Measurements from ENCODE around the gene ORM2. TPM values are rescaled to one million over a fixed set of nuclear protein-coding genes. Genes with fewer than 3 reads are reported as not detected.

ORM2 gene
- total and polyA plus RNA-seq, 2 of the 8 experiments (the other 6 are each of a cell fraction or from before 2014, with no cell fraction given), result 1.3 TPM; not detected in 1

- Histone ChIP-seq H3K23ac (ENCODE audit: insufficient read length) (no peak overlapping the region), H3K56ac (replicated peaks; ENCODE audit: insufficient read length, low read depth, low read length) (no peak overlapping the region), H3K9ac (replicated peaks in 1 of 4; ENCODE audit: extremely low read depth in 1 of 4, low read depth in 3 of 4, low read length in 3 of 4) (no peak overlapping the region), H4K20me1 (replicated peaks in 1 of 2; ENCODE audit: control insufficient read depth in 1 of 2, insufficient read depth in 2 of 2, low read length in 2 of 2) (peaks cover 0 to 2% of the 10 kb centered on the region in 2 experiments), H3K4me2 (ENCODE audit: insufficient read depth in 1 of 2, low read depth in 2 of 2, low read length in 2 of 2) (no peak overlapping the region), H2AK5ac (ENCODE audit: low read depth, low read length) (no peak overlapping the region), H2BK120ac (replicated peaks; ENCODE audit: low read depth, low read length) (no peak overlapping the region), H3K79me1 (ENCODE audit: low read depth, low read length) (no peaks in the 10 kb centered on the region), H3K4me1 (replicated peaks in 1 of 4; ENCODE audit: control insufficient read depth in 3 of 4, insufficient read depth in 4 of 4, low read length in 3 of 4) (0 out of 7 replicates have a peak, but pooled peaks cover 0 to 2% (median 0%) of the 10 kb centered on the region in 4 experiments), H2BK12ac (ENCODE audit: low read depth, low read length) (no peak overlapping the region), H3K4me3 (ENCODE audit: extremely low read depth in 1 of 4, insufficient read depth in 2 of 4, low read depth in 3 of 4, low read length in 4 of 4) (no peak overlapping the region), H4K91ac (replicated peaks; ENCODE audit: insufficient read length, low read length) (no peak overlapping the region), H3K18ac (ENCODE audit: extremely low read depth, low read length) (no peak overlapping the region), H3K79me2 (ENCODE audit: control insufficient read depth in 1 of 2, insufficient read depth in 2 of 2, low read length in 2 of 2) (no peaks in the 10 kb centered on the region), H3K36me3 (ENCODE audit: control insufficient read depth in 2 of 4, insufficient read depth in 4 of 4, low read length in 3 of 4) (peaks cover 10 to 36% (median 24%) of the 10 kb centered on the region in 4 experiments), H3K27ac (ENCODE audit: low read depth, low read length) (no peak overlapping the region), H3K27me3 (replicated peaks in 1 of 4; ENCODE audit: control insufficient read depth in 3 of 4, extremely low read depth in 1 of 4, insufficient read depth in 3 of 4, low read length in 3 of 4) (no peaks in the 10 kb centered on the region), H4K5ac (ENCODE audit: insufficient read length, low read depth, low read length) (no peak overlapping the region), H2BK20ac (ENCODE audit: low read length) (no peak overlapping the region), H4K8ac (ENCODE audit: extremely low read depth, insufficient read depth, low read length) (no peak overlapping the region), H2AFZ (ENCODE audit: low read length) (no peak overlapping the region), H3K14ac (ENCODE audit: insufficient read length) (no peak overlapping the region), H3K9me3 (ENCODE audit: insufficient read depth in 2 of 2, low read depth in 1 of 2, low read length in 1 of 2) (no peaks in the 10 kb centered on the region), H3K23me2 (ENCODE audit: low read depth, low read length) (no peaks in the 10 kb centered on the region), H2BK5ac (ENCODE audit: low read depth, low read length) (no peak overlapping the region), H3K4ac (replicated peaks; ENCODE audit: insufficient read length, low read depth, low read length) (no peak overlapping the region), H2BK15ac (ENCODE audit: low read length) (no peak overlapping the region)
- FAIRE-seq (no peak), DNase-seq (ENCODE audit: low read depth in 1 of 2, low spot score in 2 of 2) (no peak)
- ChIA-PET POLR2A (ENCODE audit: partially characterized antibody) (interaction anchor here (0.6 to 1.8 kb wide), 5 partner anchors 9 to 46 kb away, joined by 3 to 6 read pairs (median 3); no protein-coding TSS in a partner anchor), CTCF (ENCODE audit: partially characterized antibody) (interaction anchor here (0.6 to 1.6 kb wide), 5 partner anchors 9 to 255 kb away, joined by 3 to 5 read pairs (median 3); no protein-coding TSS in a partner anchor)
- 93% methylated on average over 22 of the region's 23 CpGs; no CpG with 5 or more reads in 1 of the 2 experiments for WGBS, 2 experiments (ENCODE audit: extremely low coverage in 1 of 2, insufficient coverage in 1 of 2, insufficient read length in 1 of 2, insufficient replicate concordance in 2 of 2, low coverage in 1 of 2, low lambda C conversion rate in 2 of 2, missing lambda C conversion rate in 1 of 2)
- TF ChIP-seq YY1 (IDR thresholded peaks at IDR 0.05; ENCODE audit: low read depth, low read length) (no peak), SRF (IDR thresholded peaks at IDR 0.05; ENCODE audit: low read depth, low read length) (no peak), SP2 (IDR thresholded peaks at IDR 0.05; ENCODE audit: low read length) (no peak), RFX5 (IDR thresholded peaks at IDR 0.05; ENCODE audit: borderline replicate concordance, low read depth, low read length) (no peak), SP1 (IDR thresholded peaks at IDR 0.05; ENCODE audit: low read depth, low read length) (no peak), BACH1 (IDR thresholded peaks at IDR 0.05; ENCODE audit: low read length) (no peak), POU5F1 (IDR thresholded peaks at IDR 0.05; ENCODE audit: low read depth, low read length) (no peak), SIX5 (IDR thresholded peaks at IDR 0.05; ENCODE audit: low read depth, low read length) (no peak), TAF7 (optimal IDR thresholded peaks at IDR 0.05; ENCODE audit: borderline replicate concordance, low read depth, low read length) (no peak), POLR2AphosphoS5 (IDR thresholded peaks at IDR 0.05; ENCODE audit: low read depth, low read length) (no peak), HDAC6 (IDR thresholded peaks at IDR 0.05; ENCODE audit: low read depth, low read length) (no peak)
Measured at GRCh38 chr9:114336699-114337395, 7.2 kb downstream of the ORM2 start.
